PFSK-1 (cell line): ENCODE measurements around the gene WDR54.

Source experiments
- FOXP2 ChIP-seq: optimal IDR thresholded peaks from 2 replicates; pipeline ENCODE3; 2011; ENCODE audit warnings: borderline replicate concordance, control low read depth, inconsistent platforms; ENCODE audit not compliant: insufficient read depth; ENCODE audit errors: extremely low read length, extremely low read depth
- POLR2AphosphoS5 ChIP-seq: IDR thresholded peaks from 2 replicates; pipeline ENCODE4 v1.6.1; 2012; ENCODE audit warnings: low read depth, mild to moderate bottlenecking, control low read depth, low read length, moderate library complexity
- REST ChIP-seq, 2 experiments: IDR thresholded peaks; 2 replicates each; pipeline versions ENCODE4 v1.6.1 to v1.8.0; 2011 to 2012; ENCODE audit warnings: low read depth in 2 of 2, low read length in 2 of 2, control low read depth in 1 of 2, inconsistent platforms in 1 of 2, mild to moderate bottlenecking in 1 of 2, moderate library complexity in 1 of 2; ENCODE audit not compliant: insufficient read depth in 1 of 2
- SIN3A ChIP-seq: IDR thresholded peaks from 2 replicates; pipeline ENCODE4 v1.6.1; 2012; ENCODE audit warnings: mild to moderate bottlenecking, low read length, moderate library complexity, borderline replicate concordance; ENCODE audit not compliant: insufficient read depth
- TAF1 ChIP-seq: IDR thresholded peaks from 2 replicates; pipeline ENCODE4 v1.6.1; 2012; ENCODE audit warnings: low read length, control low read depth, borderline replicate concordance; ENCODE audit not compliant: insufficient read depth

Gene WDR54

DNA sequence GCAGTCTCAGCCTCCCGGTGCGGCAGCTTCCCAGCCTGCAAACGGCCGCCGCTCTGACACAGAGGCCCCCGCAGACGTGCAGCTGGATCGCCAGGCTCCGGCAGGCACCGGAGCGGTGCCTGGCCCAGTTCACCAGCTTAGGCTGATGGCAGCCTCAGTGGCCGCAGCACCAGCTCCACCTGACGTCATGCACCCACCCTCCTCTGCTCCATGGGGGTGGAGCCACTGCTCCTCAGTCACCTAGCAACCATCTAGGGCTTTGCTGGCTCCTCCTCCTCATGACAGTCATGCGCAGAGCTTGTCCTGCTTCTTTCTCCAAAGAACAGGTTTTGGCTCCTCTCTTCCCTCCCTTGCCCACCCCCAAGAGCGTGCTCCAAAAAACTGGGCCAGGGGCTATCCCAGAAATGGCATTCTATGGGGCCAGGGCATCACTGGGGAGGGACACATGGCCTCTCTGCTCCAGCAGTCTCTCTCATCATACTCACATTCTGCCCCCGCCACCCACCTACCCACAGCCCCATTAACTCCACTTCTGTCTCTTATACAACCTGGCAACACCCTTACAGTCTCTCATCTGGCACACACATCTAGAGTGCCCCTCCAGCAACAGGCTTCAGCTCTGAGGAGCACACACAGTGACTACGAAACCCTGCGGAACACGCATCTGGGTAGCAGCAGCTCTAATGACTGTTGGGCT is 46.9 kb upstream of the WDR54 start:
- TF ChIP-seq SIN3A (no peak), REST (IDR thresholded peaks at IDR 0.05; ENCODE audit: insufficient read depth in 1 of 2, low read depth in 2 of 2, low read length in 2 of 2) (no peak), POLR2AphosphoS5 (no peak), FOXP2 (no peak), TAF1 (no peak)

DNA sequence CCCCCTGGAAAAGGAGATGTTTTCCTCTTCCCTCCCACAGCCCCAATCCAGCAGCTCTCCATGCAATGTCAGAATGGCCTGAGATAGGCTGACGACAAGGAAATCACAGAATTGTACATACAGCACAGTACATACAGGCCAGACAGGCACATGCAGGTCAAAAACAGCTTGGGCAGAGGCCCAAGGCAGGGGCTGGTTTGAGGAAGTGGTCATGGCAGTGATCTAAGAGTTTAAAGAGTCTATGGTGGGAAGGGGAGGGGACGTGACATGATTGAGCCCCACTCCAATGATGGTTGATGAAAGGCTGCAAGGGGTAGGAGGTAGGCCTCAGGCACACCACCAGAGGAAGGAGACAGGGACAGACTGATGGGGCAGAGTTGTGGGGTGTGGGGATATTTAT is 45.7 kb upstream of the WDR54 start:
- TF ChIP-seq SIN3A (no peak), TAF1 (no peak), FOXP2 (no peak), POLR2AphosphoS5 (no peak), REST (IDR thresholded peaks at IDR 0.05; ENCODE audit: insufficient read depth in 1 of 2, low read depth in 2 of 2, low read length in 2 of 2) (no peak)

- TF ChIP-seq FOXP2 (no peak), TAF1 (no peak), SIN3A (no peak), POLR2AphosphoS5 (no peak), REST (IDR thresholded peaks at IDR 0.05; ENCODE audit: insufficient read depth in 1 of 2, low read depth in 2 of 2, low read length in 2 of 2) (no peak)
Measured at GRCh38 chr2:74378007-74378406, 43.5 kb upstream of the WDR54 start.

DNA sequence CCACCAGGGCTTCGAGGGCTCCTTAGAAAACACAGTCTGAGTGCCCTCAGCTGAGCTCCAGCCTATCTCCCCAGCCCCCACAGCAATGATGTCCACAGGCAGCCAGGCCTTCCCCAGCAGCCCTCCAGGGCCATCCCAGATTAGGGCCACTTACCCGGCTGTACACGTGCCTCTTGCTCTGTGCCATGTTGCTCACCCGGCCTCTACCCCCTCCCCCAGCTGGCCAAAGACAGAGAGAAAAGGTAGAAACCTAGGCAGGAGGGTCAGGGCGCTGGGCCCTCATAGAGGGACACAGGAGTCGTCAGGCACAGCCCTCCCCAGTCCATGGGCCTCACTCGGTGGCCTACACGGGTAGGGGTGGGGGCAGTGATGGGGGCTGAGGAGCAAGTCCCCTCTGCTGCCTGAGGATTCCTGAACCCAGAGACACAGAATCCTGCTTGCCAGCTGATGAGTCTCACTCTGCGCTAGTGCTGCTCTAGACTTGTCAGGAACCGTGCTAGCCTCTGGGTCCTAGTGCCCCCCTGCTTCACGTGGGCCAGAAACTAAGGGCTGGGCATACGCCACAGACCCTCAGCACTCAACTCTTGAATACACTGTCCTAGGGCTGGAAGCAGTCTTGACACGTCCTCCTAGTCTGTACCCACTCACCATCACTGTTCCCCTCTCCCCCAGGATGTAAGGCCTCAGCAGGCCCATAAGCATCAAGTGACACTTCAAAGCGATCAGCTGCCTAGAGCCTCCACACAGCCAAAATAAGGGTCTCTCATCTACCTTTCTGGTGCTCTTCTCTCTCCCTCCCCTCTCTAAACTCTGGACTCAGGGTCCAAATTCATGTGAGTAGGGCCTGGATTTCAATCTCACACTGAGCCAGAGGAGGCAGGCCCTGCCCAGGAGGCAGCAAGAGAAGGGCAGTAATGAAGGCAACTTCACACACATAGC is 41.4 kb upstream of the WDR54 start, which contains the start of gene DCTN1:
DCTN1 (minus strand) TSS at position 461 of the 939 bp plus-strand sequence; CDS start at position 187, 274 bp downstream.
- TF ChIP-seq SIN3A (no peak), FOXP2 (no peak), REST (IDR thresholded peaks at IDR 0.05; ENCODE audit: insufficient read depth in 1 of 2, low read depth in 2 of 2, low read length in 2 of 2) (no peak), TAF1 (no peak), POLR2AphosphoS5 (no peak)
